ENCODE results near the gene GRID1. TPM values are rescaled to one million over a fixed set of nuclear protein-coding genes. Genes with fewer than 3 reads are reported as not detected.

GRID1 gene
- total RNA-seq, 1 donor = not detected

DNA sequence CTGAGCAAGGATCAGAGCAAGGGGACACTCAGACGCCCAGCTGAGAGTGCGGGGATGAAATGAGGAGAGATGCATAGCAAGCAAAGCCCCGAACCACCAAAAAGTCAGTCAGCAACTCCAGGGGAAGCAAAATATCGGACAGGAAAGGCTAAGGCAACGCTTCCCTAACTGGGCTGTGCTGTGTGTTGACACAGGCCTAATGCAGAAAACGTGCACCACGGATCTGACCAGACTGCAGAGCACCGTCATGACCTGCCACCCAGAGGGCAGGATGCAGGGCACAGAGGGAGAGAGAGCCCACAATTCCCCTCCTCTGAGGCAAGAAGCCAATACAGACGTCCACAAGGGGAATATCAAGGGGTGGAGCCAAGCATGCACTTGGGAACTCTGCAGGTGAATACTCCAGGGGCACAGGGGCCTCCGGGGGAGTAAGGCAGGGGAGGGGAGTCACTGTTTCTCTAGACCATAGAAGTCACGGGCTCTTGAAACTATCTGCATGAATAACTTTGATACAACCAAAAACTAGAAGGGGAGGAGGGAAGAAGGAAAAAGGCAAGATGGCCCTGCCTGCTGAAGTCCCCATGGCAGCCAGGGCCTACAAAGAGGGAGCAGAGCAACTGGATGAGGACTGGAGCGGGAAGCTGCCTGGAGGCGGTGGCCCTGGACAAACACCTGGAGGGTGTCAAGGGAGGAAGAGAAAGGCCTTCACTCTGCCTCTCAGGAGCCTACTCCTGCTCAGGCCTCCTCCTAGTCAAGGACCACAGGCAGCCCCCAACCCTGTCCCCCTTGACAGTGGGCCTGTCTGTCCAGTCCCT, 26.2 kb downstream of the GRID1 start:
- DNase-seq (ENCODE audit: low read depth) = no peak
- no peak overlapping the region for H3K4me3 ChIP-seq (ENCODE audit: low read depth, low read length)
- TF ChIP-seq CTCF (IDR thresholded peaks at IDR 0.05; ENCODE audit: insufficient read depth, low read depth, low read length) = no peak

DNA sequence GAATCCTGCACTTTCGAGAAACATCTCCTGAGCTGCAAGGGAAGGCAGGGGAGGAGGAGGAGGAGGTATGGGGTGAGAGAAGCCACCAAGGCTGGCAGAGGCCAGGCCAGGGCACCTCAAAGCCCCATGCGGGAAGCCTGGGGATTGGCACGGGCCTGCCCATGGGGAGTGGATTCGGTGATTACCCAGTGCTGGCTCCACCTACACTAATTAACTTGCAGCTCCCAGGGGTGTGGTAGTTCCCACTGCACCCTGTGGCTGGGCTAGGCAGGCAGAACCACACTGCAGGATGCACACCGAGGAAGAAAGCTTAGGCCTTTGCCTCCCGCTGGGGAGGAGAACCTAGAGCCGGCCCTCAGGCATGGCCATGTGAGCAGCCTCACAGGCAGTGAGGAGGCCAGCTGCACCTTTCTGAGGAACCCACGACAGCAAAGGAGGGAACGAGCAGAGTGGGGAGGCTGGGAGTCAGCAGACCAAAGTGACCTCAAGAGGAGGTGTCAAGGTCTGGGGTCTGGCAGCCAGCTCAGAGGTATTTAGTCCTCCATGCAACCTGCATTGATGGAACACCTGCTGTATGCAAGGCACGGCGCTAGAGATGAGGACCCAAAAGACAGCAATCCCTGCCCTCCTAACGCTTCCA, 27.2 kb downstream of the GRID1 start:
- no peak for TF ChIP-seq CTCF (IDR thresholded peaks at IDR 0.05; ENCODE audit: insufficient read depth, low read depth, low read length)
- H3K4me3 ChIP-seq (ENCODE audit: low read depth, low read length) = no peak overlapping the region
- DNase-seq (ENCODE audit: low read depth) = no peak

DNA sequence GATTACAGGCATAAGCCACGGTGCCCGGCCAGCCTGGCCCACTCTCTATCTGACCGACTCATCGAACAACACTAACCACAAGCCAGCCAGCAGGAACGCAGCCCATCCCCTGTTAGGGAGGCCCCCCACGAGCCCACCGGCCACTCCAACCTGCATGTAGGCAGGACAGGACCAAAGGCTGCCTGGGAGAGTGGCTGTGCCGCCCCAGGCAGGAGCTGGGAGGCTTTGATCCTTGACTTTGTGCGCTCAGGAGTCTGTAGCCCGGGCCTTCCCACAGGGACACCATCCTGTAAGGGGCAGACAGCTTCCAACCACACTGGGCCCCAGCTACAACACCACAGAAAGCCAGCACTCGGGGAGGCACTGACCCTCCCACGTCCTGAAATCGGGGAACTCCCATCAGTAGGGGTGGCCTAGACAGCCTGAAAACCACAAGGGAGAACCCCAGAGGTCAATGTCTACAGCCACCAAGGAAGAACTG, 29.4 kb downstream of the GRID1 start:
- TF ChIP-seq CTCF (IDR thresholded peaks at IDR 0.05; ENCODE audit: insufficient read depth, low read depth, low read length) = no peak
- DNase-seq (ENCODE audit: low read depth) = no peak
- H3K4me3 ChIP-seq (ENCODE audit: low read depth, low read length) = no peak overlapping the region

- no peak for DNase-seq (ENCODE audit: low read depth)
- no peak overlapping the region for H3K4me3 ChIP-seq (ENCODE audit: low read depth, low read length)
- TF ChIP-seq CTCF (IDR thresholded peaks at IDR 0.05; ENCODE audit: insufficient read depth, low read depth, low read length) = no peak
These were observed 30.3 kb downstream of the GRID1 start for GRCh38 chr10:86336341-86336740.

- no peak for DNase-seq (ENCODE audit: low read depth)
- no peak for TF ChIP-seq CTCF (IDR thresholded peaks at IDR 0.05; ENCODE audit: insufficient read depth, low read depth, low read length)
These were observed 30.8 kb downstream of the GRID1 start for GRCh38 chr10:86335831-86336230.

GRCh38 chr10:86335257-86335656, 31.3 kb downstream of the GRID1 start:
- no peak for TF ChIP-seq CTCF (IDR thresholded peaks at IDR 0.05; ENCODE audit: insufficient read depth, low read depth, low read length)
- H3K4me3 ChIP-seq (ENCODE audit: low read depth, low read length) = no peak overlapping the region
- DNase-seq (ENCODE audit: low read depth) = no peak

More at GRCh38 chr10:86335831-86336230, 30.8 kb downstream of the GRID1 start:
- H3K4me3 ChIP-seq (ENCODE audit: low read depth, low read length) = no peak overlapping the region

All from fibroblast of villous mesenchyme (primary cell).